UCSD-AML1 (cell line): Measurements from ENCODE around the gene DUSP10.

Experiments
- DNase-seq: peaks from one replicate; lab custom pipeline; 2025; ENCODE audit not compliant: unreplicated experiment; lab: John Stamatoyannopoulos, UW

Gene DUSP10

GRCh38 chr1:221714227-221715152 lies 27.4 kb downstream of the DUSP10 start:
- DNase-seq: no peak

DNA sequence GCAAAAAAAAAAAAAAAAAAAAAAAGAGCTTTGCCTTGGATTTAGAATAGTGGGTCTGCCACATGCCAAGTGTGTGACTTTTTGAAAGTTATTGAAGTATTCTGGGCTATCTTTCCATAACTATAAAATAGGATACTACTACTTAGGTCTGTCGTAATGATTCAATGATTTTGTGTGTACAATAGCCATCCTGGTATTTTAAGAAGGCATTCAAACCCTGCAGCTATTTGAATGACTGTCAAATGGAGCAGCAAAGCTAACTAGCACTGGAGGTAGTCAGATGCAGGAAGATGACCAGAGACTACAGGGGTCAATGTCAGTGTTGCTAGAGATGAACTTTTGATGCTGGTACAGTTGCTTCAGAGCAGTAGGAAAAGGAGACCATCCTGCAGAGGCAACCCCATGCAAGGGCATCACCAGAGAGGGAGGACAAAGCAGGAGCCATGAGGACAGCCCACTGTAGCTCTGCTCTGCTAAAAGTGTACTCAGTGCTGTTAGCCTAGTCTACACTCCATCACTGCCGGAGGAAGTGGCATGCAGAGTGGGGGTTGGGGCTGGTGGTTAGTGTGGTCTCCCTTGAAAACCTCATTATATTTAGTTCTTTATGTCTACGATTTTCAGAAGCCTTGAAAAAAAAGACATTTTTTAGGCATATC lies 29.0 kb downstream of the DUSP10 start:
- peak; percentile 83 for DNase-seq

- no peak for DNase-seq
Observed at GRCh38 chr1:221712198-221712684, 29.6 kb downstream of the DUSP10 start.

- no peak for DNase-seq
Observed at GRCh38 chr1:221711656-221712055, 30.2 kb downstream of the DUSP10 start.

- DNase-seq: no peak
Observed at GRCh38 chr1:221711063-221711577, 30.8 kb downstream of the DUSP10 start.

GRCh38 chr1:221709854-221710253 lies 32.0 kb downstream of the DUSP10 start:
- DNase-seq: no peak

GRCh38 chr1:221708987-221709386 lies 32.9 kb downstream of the DUSP10 start:
- no peak for DNase-seq

DNA sequence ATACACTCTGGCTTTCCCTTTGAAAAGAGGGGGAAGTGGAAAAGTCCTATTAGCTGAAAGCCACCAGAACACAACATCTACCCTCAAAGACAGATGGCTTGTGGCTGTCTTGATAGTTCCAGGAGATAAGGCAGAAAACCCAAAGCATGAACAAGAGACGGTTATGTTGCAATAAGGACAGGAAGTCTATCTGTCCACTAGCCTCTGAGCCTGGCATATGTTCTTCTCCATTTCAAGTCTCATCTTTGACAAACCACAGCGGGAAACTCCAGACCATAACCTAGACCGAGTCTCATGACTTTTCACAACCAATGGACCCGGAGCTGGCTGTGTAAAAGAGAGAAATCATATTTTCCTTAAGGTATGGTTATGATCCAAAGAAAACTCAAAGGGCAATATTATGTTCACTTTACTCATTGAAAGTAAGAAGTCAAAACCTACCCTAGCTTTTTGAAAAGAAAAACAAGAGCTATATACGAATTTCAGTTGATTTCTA lies 33.8 kb downstream of the DUSP10 start:
- DNase-seq: peak; percentile 43

DNA sequence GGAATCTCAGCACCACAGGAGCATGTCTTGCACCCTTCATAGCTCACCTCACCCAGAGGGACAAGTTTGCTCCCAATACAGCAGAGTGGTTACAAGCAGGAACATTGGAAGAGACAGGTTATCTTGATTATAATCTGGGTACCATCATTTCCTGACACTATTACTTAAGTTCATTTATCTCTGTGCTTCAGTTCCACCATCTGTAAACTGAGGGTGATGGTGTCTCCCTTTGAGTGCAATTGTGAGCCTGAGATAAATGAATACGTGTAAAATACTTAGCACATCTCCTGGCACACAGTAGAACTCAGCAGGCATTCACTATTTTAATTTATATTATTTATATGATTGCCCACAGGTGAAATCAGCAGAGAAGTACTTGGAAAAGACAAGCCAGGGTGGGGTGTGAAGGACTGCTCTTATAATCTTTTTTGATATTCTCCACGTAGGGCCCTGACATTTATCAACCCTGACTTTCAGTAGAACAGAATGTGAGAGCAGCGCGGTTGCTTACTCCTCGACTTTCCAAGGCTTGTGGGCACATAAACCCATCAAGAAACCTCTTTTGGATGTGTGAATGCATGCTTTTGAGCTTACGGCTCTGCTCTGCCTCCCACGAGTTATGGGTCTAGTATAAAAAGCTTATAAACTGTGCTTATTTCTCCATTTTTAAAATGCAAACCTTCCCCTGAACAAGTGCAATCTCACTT lies 34.9 kb downstream of the DUSP10 start:
- DNase-seq: no peak

DNA sequence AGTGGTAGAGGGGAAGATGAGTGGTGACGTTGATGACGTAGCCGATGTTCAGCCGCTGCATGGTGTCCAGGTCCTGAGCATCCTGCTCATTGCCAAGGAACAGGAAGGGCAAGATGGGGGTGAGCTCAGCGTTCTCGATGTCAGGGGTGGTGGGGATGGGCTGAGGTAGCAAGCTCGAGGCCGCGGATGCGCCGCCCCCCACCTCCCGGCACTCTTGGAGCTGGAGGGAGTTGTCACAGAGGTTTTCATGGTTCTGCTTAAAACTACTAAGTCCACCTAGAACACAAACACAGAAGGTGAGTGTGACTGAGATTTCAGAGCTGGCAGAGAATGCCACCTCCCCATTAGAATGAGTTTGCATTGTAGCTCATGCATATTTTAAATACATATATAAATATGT lies 35.7 kb downstream of the DUSP10 start:
- DNase-seq: no peak

GRCh38 chr1:221704306-221704705 lies 37.6 kb downstream of the DUSP10 start:
- no peak for DNase-seq

DNA sequence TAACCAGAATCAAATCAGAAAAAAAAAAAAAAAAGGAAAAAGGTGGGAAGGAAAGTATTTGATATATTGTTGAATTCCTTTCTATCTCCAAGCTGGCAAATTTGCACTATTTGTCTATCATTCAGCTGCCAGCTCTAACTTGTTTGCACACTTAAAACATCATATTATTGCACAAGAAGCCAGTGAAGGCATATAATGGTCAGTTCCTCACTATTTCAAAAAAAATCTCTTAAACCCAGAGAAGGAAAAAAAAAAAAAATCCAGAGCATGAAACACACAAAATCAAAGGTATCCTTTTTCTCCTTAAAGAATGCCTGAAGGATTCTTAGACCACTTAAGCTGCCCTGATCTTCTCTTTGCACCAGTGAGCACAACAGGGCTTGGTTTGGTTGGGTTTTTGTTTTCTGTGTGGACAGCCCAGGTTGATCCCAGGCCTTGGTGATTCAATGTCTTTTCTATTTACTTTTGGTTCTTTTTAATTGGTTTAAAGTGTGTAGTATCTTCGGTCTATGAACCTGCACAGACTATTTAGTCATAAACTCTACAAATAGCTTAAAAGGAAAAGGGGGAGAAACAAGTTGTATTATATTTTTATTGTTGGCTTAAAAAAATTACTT lies 40.2 kb downstream of the DUSP10 start:
- no peak for DNase-seq

DNA sequence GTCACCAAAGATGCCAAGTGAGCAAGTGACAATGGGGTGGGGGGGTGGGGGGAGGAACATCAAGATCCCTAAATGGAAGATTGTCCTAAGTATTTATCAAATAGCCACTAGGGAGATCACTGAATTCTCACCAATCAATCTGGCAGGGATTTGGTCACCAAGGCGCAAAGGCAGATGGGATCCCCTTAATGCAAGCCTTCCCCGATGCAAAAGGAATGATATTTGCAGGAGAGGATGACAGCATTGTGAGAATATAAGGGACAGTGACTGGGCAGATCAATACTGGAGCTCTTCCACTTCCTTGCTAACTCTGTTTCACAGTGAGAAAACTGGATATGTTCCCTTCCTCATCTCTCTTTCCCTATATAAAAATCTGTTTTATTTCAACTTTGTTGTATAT lies 40.9 kb downstream of the DUSP10 start:
- no peak for DNase-seq

DNA sequence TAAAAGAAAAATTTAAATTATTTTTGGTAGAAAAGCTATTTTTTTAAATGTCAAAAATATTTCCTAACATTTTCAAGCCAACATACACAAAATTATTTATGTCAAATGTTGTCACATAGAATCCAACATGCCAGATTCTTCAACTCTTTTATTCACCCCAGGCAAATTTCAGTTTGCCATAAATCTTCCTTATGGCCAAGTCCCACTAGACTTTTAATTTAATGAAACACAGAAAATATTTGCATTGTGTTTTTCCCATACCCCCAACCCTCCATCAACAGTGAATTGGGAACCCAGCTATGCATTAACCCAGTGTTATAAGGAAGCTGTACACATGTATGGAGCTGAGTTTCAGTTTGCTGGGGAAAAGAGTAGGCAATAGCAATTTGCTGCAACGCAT lies 41.4 kb downstream of the DUSP10 start:
- DNase-seq: no peak

DNA sequence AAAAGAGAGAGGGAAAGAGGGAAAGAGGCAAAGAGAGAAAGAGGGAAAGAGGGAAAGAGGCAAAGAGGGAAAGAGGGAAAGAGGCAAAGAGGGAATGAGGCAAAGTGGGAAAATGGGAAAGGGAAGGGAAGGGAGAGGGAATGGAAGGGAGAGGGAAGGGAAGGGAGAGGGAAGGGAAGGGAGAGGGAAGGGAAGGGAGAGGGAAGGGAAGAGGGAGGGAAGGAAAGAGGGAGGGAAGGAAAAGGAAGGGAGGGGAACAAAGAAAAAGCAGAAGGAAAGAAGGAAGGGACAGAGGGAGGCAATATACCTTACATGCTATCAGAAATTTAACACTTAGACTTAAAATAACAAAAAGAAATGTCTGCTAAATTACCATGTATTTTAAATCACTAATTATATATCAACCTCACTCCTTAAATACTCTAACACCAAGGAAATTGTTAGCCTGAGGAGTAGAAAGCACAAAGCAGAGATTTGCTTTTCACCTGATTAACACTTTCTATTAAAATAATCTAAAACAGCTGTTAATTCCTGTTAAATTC lies 41.8 kb downstream of the DUSP10 start:
- DNase-seq: no peak

- no peak for DNase-seq
Observed at GRCh38 chr1:221699577-221699976, 42.3 kb downstream of the DUSP10 start.

GRCh38 chr1:221698579-221699349 lies 43.1 kb downstream of the DUSP10 start:
- no peak for DNase-seq

DNA sequence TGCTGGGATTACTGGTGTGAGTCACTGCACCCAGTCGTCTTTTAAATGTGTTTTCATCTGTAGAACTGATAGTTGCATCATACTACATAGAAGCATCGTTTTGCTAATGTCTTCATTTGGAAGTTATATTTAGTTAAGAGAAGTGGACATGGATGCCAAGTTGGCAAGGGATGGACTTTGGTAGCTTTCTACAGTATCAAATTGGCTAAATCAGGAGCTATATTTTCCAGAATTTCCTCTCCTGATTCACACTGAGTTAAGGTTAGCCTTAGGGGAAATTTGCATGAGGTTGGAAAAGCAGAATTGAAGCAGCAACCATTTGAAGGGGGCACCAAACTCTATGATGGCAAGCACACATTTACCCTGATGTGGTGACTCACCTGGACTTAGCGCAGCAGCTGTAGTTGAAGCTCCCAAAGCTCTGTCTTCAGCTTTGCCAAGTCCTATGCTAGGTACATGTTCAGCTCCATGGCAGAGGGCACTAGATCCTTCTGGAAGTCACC lies 43.9 kb downstream of the DUSP10 start:
- DNase-seq: no peak

- no peak for DNase-seq
Observed at GRCh38 chr1:221696718-221697461, 45.0 kb downstream of the DUSP10 start.
